Parathyroid adenoma (tissue), 2 donors: ENCODE measurements around the gene SYCP2.

Experiments
- H2AFZ ChIP-seq: fragments of 300-600 bp; sonication (generic); one replicate; pipeline ENCODE4 v1.7.0; 2017; ENCODE audit warnings: antibody characterized with exemption, mild to moderate bottlenecking
- H3K27ac ChIP-seq: fragments of 300-600 bp; sonication (generic); one replicate; pipeline ENCODE4 v1.7.0; 2017
- H3K27me3 ChIP-seq: fragments of 300-600 bp; sonication (generic); one replicate; pipeline ENCODE4 v1.7.0; 2017; ENCODE audit warnings: low read length; ENCODE audit not compliant: control insufficient read depth, insufficient read depth
- H3K36me3 ChIP-seq: fragments of 300-600 bp; sonication (generic); one replicate; pipeline ENCODE4 v1.7.0; 2017; ENCODE audit warnings: low read length; ENCODE audit not compliant: control insufficient read depth, insufficient read depth
- H3K4me1 ChIP-seq: fragments of 300-600 bp; sonication (generic); one replicate; pipeline ENCODE4 v1.7.0; 2017; ENCODE audit warnings: control low read depth
- H3K4me2 ChIP-seq: fragments of 300-600 bp; sonication (generic); one replicate; pipeline ENCODE4 v1.7.0; 2017; ENCODE audit warnings: low read length
- H3K4me3 ChIP-seq: fragments of 300-600 bp; sonication (generic); one replicate; pipeline ENCODE4 v1.7.0; 2017; ENCODE audit warnings: low read depth, low read length
- H3K79me2 ChIP-seq: fragments of 300-600 bp; sonication (generic); one replicate; pipeline ENCODE4 v1.7.0; 2017; ENCODE audit warnings: control low read depth
- H3K9ac ChIP-seq: fragments of 300-600 bp; sonication (generic); one replicate; pipeline ENCODE4 v1.7.0; 2017; ENCODE audit warnings: mild to moderate bottlenecking
- H3K9me3 ChIP-seq: fragments of 300-600 bp; sonication (generic); one replicate; pipeline ENCODE4 v1.7.0; 2017; ENCODE audit warnings: low read length; ENCODE audit not compliant: control insufficient read depth
- CTCF ChIP-seq: fragments of 300-600 bp; sonication (generic); IDR thresholded peaks from one replicate; pipeline ENCODE4 v1.7.0; 2017; ENCODE audit warnings: antibody characterized with exemption, mild to moderate bottlenecking
- donor health status: primary hyperparathyroidism.

SYCP2 gene

GRCh38 chr20:59829786-59830664, 103.4 kb downstream of the SYCP2 start:
- no peak overlapping the region for H3K9ac ChIP-seq
- TF ChIP-seq CTCF = no peak
- no peak overlapping the region for H3K27ac ChIP-seq
- H3K4me2 ChIP-seq = no peak overlapping the region
- no peak overlapping the region for H3K4me3 ChIP-seq
- H3K79me2 ChIP-seq = no peaks in the 10 kb centered on the region
- no peaks in the 10 kb centered on the region for H3K9me3 ChIP-seq
- no peaks in the 10 kb centered on the region for H3K27me3 ChIP-seq
- no peaks in the 10 kb centered on the region for H3K4me1 ChIP-seq
- no peak overlapping the region for H2AFZ ChIP-seq
- H3K36me3 ChIP-seq = no peaks in the 10 kb centered on the region

- no peaks in the 10 kb centered on the region for H3K4me1 ChIP-seq
- H3K4me2 ChIP-seq = no peak overlapping the region
- H3K27me3 ChIP-seq = no peaks in the 10 kb centered on the region
- no peaks in the 10 kb centered on the region for H3K79me2 ChIP-seq
- H2AFZ ChIP-seq = no peak overlapping the region
- no peaks in the 10 kb centered on the region for H3K36me3 ChIP-seq
- no peak for TF ChIP-seq CTCF
- no peak overlapping the region for H3K4me3 ChIP-seq
- no peak overlapping the region for H3K27ac ChIP-seq
- H3K9ac ChIP-seq = no peak overlapping the region
- H3K9me3 ChIP-seq = no peaks in the 10 kb centered on the region
These were observed 104.2 kb downstream of the SYCP2 start for GRCh38 chr20:59829054-59829785.

GRCh38 chr20:59828125-59829053, 105.0 kb downstream of the SYCP2 start:
- Histone ChIP-seq H3K4me2 (no peak overlapping the region), H3K9ac (no peak overlapping the region), H3K9me3 (no peaks in the 10 kb centered on the region), H3K27ac (no peak overlapping the region), H2AFZ (no peak overlapping the region), H3K4me1 (no peaks in the 10 kb centered on the region), H3K4me3 (no peak overlapping the region), H3K79me2 (no peaks in the 10 kb centered on the region), H3K36me3 (no peaks in the 10 kb centered on the region), H3K27me3 (no peaks in the 10 kb centered on the region)
- no peak for TF ChIP-seq CTCF

GRCh38 chr20:59827138-59828056, 106.0 kb downstream of the SYCP2 start:
- H3K27ac ChIP-seq = no peak overlapping the region
- no peak overlapping the region for H3K9ac ChIP-seq
- no peak overlapping the region for H3K4me2 ChIP-seq

More at GRCh38 chr20:59827138-59828056, 106.0 kb downstream of the SYCP2 start:
- no peaks in the 10 kb centered on the region for H3K4me1 ChIP-seq
- H3K27me3 ChIP-seq = no peaks in the 10 kb centered on the region
- no peaks in the 10 kb centered on the region for H3K9me3 ChIP-seq
- H3K79me2 ChIP-seq = no peaks in the 10 kb centered on the region
- no peak overlapping the region for H3K4me3 ChIP-seq
- H2AFZ ChIP-seq = no peak overlapping the region
- TF ChIP-seq CTCF = no peak
- no peaks in the 10 kb centered on the region for H3K36me3 ChIP-seq
